DMS153 treated with DMSO at 0.1 percent for 48 hours (cell line): ENCODE results near the gene PTCH2.
"Not testable (repeated sequence)": the region's sequence is repeated elsewhere in the genome, so short reads cannot be mapped to it uniquely, and the experiment has no call there.

ENCODE experiments used
- DNase-seq: peaks from one replicate; lab custom pipeline; 2025; ENCODE audit not compliant: unreplicated experiment; lab: John Stamatoyannopoulos, UW

Gene PTCH2

GRCh38 chr1:44803062-44803311, 40.1 kb downstream of the PTCH2 start:
- DNase-seq = no peak

- DNase-seq = no peak
These were observed 40.6 kb downstream of the PTCH2 start for GRCh38 chr1:44802306-44803061.

- no peak for DNase-seq
These were observed 41.4 kb downstream of the PTCH2 start for GRCh38 chr1:44801491-44802305.

GRCh38 chr1:44799770-44800584, 43.1 kb downstream of the PTCH2 start, which contains the start of gene PLK3:
Gene PLK3, plus strand, starts transcription at chr1:44800377. Its CDS starts 87 bp downstream, at chr1:44800464.
- DNase-seq = peak; percentile 99

- peak; percentile 44 for DNase-seq
These were observed 44.3 kb downstream of the PTCH2 start for GRCh38 chr1:44798481-44799365.

GRCh38 chr1:44797886-44798285, 45.2 kb downstream of the PTCH2 start:
- not testable (repeated sequence) for DNase-seq

- no peak for DNase-seq
These were observed 50.1 kb downstream of the PTCH2 start for GRCh38 chr1:44792736-44793502.

GRCh38 chr1:44790968-44791801, 51.9 kb downstream of the PTCH2 start:
- no peak for DNase-seq

GRCh38 chr1:44788120-44788860, 54.8 kb downstream of the PTCH2 start, which contains the start of gene BEST4:
Gene BEST4, minus strand, starts transcription at chr1:44788170. Its CDS starts 465 bp downstream, at chr1:44787705.
- no peak for DNase-seq

- DNase-seq = no peak
These were observed 55.5 kb downstream of the PTCH2 start for GRCh38 chr1:44787506-44787905.

- DNase-seq = no peak
These were observed 56.1 kb downstream of the PTCH2 start for GRCh38 chr1:44786841-44787426.

- peak; percentile 69 for DNase-seq
These were observed 56.8 kb downstream of the PTCH2 start for GRCh38 chr1:44786138-44786840.

- DNase-seq = no peak
These were observed 57.4 kb downstream of the PTCH2 start for GRCh38 chr1:44785501-44786137.

- DNase-seq = no peak
These were observed 58.0 kb downstream of the PTCH2 start for GRCh38 chr1:44785029-44785380.

GRCh38 chr1:44784094-44785028, 58.7 kb downstream of the PTCH2 start:
- peak; percentile 44 for DNase-seq

GRCh38 chr1:44783697-44784093, 59.4 kb downstream of the PTCH2 start:
- DNase-seq = peak; percentile 49
